RPMI8226 (cell line): Measurements from ENCODE around the gene TBX3.
"Not testable (repeated sequence)": the region's sequence is repeated elsewhere in the genome, so short reads cannot be mapped to it uniquely, and the experiment has no call there.

Source experiments
- DNase-seq: peaks from one replicate; pipeline ENCODE4 v3.0.0-alpha.2; 2015

TBX3 gene

DNA sequence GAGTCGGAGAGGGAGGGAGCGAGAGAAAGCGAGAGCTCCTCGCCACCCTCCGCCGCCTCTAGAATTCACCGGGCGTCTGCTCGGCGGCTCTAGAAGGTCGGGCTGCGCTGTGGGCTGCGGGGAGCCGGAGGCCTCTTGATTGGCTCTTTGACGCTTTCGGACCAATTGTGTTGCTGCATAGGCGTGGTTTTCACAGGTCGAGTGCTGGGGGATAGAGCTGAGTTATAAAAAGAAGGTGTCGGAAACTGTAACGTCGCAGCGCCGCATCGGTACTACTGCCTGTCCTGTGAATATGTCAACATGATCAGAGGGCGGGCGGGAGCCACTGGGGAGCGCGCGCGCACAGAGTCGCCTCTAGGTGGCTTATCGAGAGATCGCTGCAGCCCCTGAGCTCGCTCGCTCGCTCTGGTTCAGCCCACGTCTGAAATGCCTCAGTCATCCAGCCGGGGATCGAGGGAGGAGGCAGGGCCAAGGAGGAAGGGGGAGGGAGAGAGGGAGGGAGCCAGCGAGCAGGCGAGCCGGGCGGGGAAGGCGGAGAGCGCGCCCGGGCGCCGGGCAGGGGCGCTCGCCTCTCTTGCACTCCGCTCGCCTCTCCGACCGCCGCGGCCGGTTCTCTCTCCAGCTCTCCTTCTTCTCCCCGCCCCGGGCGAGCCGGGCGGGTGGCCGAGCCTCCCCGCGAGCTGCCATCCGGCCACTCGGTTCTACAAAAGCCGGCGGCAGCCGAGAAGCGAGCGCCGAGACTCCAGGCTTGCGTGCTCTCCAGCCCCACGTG lies at the start of gene TBX3:
Gene TBX3 (minus strand): TSS at position 78 of the 772 bp plus-strand sequence. CDS start 975 bp downstream, outside the sequence.
- peak; percentile 86 for DNase-seq

GRCh38 chr12:114732426-114733030 lies 48.6 kb upstream of the TBX3 start:
- no peak for DNase-seq

DNA sequence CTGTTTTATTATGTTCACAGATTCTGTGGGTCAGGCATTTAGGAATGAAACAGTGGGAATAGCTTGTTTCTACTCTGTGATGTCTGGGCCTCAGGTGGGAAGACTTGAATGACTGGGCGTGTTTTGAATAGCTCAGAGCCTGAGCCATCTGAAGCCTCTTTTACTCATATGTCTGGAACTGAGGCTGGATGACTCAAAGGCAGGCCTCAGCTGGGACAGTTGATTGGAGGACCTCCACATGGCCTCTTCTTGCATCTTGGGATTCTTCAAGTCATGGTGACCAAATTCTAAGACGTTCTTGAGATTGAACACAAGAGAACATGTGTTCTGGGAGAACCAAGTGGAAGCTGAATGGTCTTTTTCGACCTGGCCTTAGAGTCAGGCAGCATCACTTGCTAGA lies 45.8 kb upstream of the TBX3 start:
- no peak for DNase-seq

DNA sequence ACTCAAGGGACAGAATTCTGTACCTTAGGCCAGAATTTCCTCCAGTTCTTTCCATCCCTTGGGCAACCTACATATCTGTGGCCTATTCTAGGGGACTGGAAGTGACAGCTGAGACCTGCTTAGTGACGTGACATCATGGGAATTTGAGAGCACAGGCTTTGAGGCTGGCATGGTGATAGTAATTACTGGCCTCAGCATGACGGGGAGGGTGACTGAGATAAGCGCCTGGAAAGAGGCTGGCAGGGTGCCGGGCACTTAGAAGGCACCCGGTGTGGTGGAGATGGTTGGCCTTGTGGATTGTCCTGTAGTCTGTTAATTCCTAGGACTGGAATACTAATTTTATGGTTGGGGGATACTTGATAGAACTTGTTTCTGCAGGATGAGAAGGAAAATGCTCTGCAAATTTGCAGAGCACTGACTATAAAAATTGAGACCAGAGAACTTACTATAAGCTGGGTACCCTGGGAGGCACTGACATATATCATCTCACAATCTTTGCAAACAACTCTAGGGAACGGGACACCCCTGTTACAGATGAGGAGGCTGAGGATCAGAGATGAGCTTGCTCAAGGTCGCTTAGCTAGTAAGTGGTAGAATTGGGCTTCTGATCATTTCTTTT lies 42.2 kb upstream of the TBX3 start:
- no peak for DNase-seq

GRCh38 chr12:114722176-114722575 lies 38.2 kb upstream of the TBX3 start:
- not testable (repeated sequence) for DNase-seq

- no peak for DNase-seq
Measured at GRCh38 chr12:114721266-114721665, 37.3 kb upstream of the TBX3 start.

- DNase-seq: no peak
Measured at GRCh38 chr12:114713466-114714215, 29.7 kb upstream of the TBX3 start.

DNA sequence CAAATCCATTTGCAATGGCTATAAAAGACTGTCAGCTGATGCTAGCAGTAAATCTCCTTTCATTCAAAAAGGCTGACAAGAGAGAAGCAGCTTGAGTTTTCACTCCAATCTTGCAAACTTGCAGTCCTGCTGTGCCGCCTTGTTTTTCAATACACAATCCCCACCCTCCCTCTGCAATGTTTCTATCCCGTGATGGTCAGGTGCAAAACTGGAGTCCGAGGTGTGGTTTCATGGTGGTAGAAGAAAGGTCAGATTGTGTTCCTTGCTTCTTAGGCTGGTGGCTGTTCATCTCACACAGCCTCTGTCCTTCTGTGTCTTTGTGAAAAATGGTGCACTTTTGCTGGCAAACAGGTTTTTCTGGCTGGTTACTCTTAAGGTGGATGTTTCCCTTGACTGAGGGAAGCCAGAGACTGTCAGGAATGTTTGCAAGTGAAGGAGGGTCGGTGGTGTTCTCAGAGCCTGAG lies 27.7 kb upstream of the TBX3 start:
- DNase-seq: peak; percentile 9

GRCh38 chr12:114710151-114710550 lies 26.2 kb upstream of the TBX3 start:
- no peak for DNase-seq

DNA sequence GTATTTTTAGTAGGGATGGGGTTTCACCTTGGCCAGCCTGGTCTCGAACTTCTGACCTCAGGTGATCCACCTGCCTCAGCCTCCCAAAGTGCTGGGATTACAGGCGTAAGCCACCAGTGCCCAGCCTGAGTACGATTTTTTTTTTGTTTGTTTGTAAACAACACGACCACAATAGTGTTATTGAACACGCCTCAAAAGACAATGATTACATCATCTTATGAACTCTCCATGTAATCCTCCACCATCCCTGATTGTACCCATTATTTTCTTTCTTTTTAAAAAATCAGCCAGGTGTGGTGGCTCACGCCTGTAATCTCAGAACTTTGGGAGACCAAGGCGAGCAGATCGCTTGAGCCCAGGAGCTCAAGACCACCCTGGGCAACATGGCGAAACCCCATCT lies 25.1 kb upstream of the TBX3 start:
- no peak for DNase-seq

- not testable (repeated sequence) for DNase-seq
Measured at GRCh38 chr12:114708598-114708997, 24.6 kb upstream of the TBX3 start.

- no peak for DNase-seq
Measured at GRCh38 chr12:114704096-114704495, 20.1 kb upstream of the TBX3 start.

GRCh38 chr12:114703060-114703493 lies 19.1 kb upstream of the TBX3 start:
- no peak for DNase-seq

GRCh38 chr12:114702462-114702861 lies 18.5 kb upstream of the TBX3 start:
- no peak for DNase-seq

- no peak for DNase-seq
Measured at GRCh38 chr12:114701553-114701952, 17.6 kb upstream of the TBX3 start.

GRCh38 chr12:114701104-114701414 lies 17.1 kb upstream of the TBX3 start:
- DNase-seq: no peak

DNA sequence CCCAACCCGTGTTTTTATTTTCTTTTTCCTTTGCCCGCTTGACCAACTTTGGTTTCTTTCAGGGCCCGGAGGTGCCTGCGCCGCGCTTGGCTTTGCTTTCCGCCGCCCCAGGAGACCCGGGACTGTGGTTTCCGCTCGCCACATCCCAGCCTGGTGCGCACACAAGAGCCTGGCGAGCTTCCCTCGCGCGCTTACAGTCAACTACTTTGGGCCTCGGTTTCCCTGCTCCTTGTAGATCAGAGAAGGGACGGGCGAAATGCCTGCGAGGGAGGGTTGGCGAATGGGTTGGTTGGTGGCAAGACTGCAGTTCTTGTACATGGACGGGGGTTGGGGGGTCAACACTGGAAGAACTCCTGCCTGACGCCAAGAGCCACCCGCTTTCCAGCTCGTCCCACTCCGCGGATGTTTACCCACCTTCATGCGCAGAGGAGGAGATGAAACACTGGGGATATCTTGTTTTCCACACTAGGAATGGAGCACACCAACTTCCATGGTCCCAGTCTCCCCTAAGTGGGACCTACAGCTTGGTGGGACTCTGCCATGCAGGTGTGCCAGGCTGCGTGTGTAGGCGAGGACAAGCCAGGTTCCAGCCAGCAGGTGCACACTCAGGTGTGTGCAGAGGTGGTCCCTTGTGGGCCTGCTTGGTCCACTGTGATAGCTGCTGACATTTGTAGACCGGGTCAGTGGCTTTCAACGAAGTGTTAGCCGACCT lies 16.6 kb upstream of the TBX3 start:
- DNase-seq: no peak

GRCh38 chr12:114698566-114699163 lies 14.7 kb upstream of the TBX3 start:
- DNase-seq: no peak

DNA sequence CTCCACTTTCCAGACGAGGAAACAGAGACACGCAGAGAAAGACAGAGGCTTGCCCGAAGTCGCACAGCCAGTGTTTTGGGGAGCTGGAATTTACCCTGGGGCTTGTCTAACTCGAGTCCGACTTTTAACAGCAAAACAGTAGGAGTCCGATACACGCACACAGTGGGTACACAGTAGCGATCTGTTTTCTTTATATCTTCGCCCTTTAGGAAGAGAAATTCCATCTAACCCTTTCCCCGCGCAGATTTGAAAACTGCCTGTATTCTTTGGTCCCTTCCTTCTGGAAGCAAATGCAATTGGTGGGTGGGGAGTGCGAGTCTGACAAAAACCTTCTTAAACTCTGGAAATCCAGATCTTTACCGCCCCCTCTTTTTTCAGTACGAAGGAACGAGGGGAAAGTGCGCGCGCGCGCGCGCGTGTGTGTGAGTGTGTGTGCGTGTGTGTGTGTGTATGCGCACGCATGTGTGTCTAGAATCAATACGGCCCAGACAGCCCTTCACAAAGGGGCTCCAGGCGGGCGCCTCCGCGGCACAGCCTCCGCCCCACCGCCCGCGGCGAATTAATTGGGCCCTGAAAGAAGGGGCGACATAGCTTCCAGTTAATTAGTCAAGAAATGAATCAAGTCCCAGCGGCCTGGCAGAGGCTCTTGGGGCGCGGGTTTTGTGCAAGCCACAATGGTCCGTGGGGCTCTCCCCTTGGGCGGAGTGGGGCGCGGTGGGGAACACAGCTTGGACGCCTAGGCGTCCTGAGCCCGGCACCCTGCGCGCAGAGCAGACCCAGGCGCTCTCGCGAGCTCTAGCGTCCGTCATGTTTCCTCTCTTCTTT lies 14.0 kb upstream of the TBX3 start:
- no peak for DNase-seq

- no peak for DNase-seq
Measured at GRCh38 chr12:114697243-114697716, 13.3 kb upstream of the TBX3 start.
